GM23248 (cell line): ENCODE data around the gene SSR1.

ENCODE experiments used
- EZH2 ChIP-seq: fragments of 200-600 bp; sonication (generic); IDR thresholded peaks from 2 replicates; pipeline ENCODE4 v1.6.1; 2018; ENCODE audit warnings: antibody characterized with exemption, mild to moderate bottlenecking; ENCODE audit not compliant: insufficient read depth, poor library complexity, severe bottlenecking
- EZH2phosphoT487 ChIP-seq: fragments of 200-600 bp; sonication (generic); IDR thresholded peaks from 2 replicates; pipeline ENCODE4 v1.6.1; 2018; ENCODE audit warnings: antibody characterized with exemption, moderate library complexity, mild to moderate bottlenecking, low read depth; ENCODE audit not compliant: insufficient read depth

- TF ChIP-seq EZH2: no peak
- TF ChIP-seq EZH2phosphoT487: no peak
Measured at GRCh38 chr6:7240351-7240750, 72.6 kb downstream of the SSR1 start.
